Raji (cell line): ENCODE measurements around the gene RPE.
A peak's percentile ranks its signal among the peaks of the same experiment; 100 is the strongest.

Source experiments
- POLR2A ChIP-seq: IDR thresholded peaks from 2 replicates; pipeline ENCODE4 v1.6.1; 2011; ENCODE audit warnings: low read depth, low read length, control low read depth; ENCODE audit not compliant: insufficient read depth

The RPE gene

DNA sequence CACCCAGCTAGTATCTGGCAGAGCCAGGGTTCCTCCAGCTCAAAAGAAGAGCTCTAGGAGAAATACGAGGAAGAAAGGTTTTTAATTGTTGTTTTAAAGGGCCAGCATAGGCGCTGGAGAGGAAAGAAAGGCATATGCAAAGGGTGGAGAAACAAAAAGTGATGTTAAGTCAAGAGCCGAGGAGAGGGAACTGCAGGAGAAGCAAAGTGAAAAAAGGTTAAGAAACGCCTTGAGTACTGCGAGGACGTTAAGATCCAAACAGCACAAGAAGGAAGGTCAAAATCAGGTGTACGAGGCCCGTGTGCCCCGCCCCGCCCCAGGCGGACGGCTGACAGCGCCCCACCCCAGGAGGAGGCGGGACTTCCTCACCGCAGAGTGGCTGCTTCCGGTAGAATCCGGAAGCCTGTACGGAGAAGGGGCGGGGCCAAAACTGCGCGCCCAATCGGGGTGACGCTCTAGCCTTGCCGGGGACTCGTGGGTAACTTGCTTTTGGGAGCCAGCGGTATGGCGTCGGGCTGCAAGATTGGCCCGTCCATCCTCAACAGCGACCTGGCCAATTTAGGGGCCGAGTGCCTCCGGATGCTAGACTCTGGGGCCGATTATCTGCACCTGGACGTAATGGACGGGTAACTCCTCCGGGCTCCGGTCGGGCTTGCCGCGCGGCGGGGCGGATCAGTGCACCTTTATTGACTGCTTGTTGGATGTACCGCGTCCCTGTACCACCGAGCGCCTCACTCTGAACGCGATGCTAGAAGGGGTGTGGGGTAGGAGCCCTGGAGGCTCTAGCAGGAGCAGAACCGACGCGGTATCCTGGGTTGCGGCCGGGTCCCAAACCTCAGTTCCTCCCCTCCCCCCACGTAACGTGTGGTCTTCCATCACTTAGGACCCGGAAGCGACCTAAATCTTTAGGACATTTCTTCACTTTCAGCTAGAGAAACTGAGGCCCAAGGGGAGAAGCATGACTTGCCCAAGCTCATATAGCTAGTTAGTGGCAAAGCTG, at the start of gene RPE:
Gene RPE, plus strand, starts transcription at position 481 of the 1,000 bp plus-strand sequence. Its CDS starts 24 bp downstream, at position 505.
- TF ChIP-seq POLR2A = peak; percentile 92

GRCh38 chr2:209956271-209956670, 46.2 kb upstream of the RPE start:
- TF ChIP-seq POLR2A = no peak

DNA sequence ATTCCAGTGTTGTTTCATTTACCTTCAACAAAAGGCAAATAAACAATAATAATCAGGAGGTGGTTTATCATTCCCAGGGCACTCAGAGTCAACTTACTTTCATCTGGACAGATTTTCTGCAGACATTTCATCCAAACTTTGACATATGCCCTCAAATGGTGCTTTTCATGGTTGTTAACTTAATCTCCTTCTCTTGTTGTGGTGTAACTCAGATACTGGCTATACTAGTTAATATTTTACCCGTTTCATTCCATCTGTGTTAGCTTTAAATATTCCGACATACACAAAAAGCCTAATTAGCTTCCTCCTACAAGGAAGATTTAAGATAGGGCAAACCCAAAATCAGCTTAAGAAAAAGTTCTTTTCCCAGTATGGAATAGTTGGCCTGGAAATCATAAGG, 44.4 kb upstream of the RPE start:
- TF ChIP-seq POLR2A = no peak

GRCh38 chr2:209960045-209960444, 42.4 kb upstream of the RPE start:
- no peak for TF ChIP-seq POLR2A

GRCh38 chr2:209960676-209961630, 41.5 kb upstream of the RPE start:
- no peak for TF ChIP-seq POLR2A

DNA sequence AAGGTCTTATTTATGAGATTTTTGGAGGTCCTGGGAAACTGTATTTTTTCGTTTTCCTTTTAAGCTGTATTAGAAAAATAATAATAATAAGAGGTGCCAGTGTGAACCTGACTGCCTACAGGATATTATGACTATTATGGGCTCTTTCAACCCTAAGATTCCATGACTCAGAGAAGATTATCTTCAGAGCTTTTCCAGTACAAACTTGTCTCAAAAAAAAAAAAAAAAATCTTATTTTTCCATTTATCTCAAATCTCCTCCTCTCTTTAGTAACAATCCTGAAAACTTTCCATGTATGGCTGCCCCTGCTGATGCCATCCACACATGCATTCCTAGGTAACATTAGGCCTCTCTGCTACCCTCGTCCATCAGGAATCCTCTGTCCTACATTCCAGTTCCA, 36.7 kb upstream of the RPE start:
- TF ChIP-seq POLR2A = no peak

GRCh38 chr2:209969692-209970091, 32.7 kb upstream of the RPE start:
- no peak for TF ChIP-seq POLR2A

DNA sequence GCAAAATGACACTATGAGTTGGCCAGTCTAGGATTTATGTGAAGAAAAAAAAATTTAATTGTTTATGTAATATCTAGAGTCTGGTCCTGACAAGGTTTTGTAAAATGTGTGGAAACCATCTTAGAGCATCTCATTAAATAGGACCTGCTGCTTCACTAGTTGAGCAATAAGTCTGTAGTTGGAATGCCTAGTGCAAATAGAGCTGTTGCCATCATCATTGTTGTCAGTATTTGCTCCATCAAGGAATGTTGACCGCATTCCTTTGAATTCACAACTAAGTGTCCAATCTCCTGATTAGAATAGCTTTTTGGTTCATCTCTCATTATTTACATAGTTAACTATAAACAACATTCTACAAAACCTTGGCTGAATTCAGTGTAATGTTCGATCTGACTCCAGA, 32.2 kb upstream of the RPE start:
- TF ChIP-seq POLR2A = no peak

DNA sequence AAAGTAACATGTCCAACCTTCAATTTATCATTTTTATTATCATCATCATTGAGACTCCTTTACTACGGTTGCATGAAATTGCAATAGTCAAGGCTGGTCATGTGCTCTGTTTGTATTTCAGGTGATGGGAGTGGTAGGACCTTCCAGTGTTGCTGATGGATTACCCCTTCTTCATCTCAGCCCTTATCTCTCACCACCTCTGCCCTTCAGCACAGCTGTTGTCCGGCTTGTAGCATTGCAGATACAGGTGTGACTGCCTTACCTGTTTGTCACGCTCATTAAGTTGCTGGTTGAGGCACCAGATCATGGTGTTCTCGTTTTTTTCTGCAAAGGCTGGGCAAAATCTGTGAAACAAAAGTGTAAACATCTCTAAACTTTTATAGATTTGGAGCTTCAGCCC, 31.7 kb upstream of the RPE start:
- no peak for TF ChIP-seq POLR2A

GRCh38 chr2:209973328-209973727, 29.1 kb upstream of the RPE start:
- TF ChIP-seq POLR2A = no peak

- TF ChIP-seq POLR2A = no peak
Measured at GRCh38 chr2:209974576-209974975, 27.9 kb upstream of the RPE start.

DNA sequence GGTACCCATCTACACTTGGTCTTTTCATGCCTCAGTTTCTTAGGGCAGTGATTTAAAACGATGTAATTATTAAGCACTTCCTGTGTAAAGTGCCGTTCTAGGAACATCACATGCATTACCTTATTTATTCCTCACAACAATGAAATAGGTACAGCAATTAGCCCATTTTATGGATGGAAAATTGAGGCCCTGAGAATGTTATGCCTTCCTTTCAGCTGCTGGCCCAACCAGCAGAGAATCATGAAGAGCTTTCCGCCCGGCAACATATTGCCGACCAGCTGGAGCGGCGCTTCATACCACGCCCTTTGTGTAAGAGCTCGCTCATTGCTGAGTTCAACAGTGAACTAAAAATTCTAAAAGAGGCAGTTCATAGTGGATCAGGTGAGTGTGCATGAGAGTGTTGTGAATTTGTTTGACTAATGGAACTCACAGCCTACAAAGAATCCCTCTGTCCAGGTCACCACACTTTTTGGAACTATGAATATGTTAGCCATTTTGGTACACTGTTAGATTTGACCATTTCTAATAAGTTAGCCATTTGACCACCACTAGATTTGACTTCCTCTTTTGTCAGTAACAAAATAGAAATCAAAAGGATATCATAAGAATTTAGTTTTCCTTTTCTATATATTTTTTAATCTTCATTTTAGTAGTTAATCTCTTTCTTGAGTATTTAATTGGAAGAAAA, 25.6 kb upstream of the RPE start:
- no peak for TF ChIP-seq POLR2A

DNA sequence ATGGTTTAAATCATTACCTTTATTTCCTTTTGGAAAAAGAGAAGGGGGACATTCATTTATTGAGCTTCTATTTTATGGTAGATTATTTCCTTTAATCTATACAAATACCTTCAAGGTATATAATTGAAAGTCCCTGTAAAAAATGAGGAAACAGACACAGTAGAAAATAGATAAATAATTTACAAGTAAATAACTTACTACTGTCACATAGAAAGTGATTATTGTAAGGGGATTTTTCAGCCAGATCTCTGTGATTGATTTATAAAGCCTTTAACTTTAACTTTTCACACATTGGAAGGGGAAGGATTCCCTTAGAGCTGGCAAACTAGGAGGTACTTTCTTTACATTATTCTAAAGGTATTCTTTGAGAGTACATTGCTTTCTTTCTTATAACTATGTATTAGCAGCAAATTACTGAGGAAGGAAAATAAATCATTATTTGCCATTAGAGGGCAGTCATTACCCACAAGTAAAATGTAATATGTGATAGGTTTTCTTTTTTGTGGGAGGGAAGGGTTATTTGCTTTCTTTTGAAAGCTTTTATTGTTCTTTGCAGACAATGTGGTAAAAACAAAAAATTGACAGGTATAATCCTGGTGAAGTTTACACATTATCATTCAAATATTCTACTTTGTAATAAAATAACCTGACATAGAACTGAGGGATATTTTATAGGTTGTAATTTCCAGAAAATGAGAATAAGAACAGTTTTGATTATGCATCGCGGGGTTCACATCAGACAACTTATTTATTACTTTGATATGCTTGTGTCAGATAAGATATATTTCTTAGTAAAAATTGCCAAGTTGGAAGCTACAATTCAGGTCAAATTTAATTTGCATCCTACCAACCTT, 24.8 kb upstream of the RPE start:
- no peak for TF ChIP-seq POLR2A

GRCh38 chr2:209984291-209984690, 18.1 kb upstream of the RPE start:
- no peak for TF ChIP-seq POLR2A
